H9 (cell line): ENCODE measurements around the gene TMSB10. TPM values are rescaled to one million over a fixed set of nuclear protein-coding genes. Genes with fewer than 3 reads are reported as not detected.

Experiments used
- DNase-seq: peaks from one replicate; pipeline ENCODE4 v3.0.0-alpha.2; 2017
- H2AFZ ChIP-seq: one replicate; pipeline ENCODE4 v1.6.1; 2013; ENCODE audit warnings: mild to moderate bottlenecking, low read length, control low read depth, moderate library complexity
- H2AK5ac ChIP-seq: 2 replicates; pipeline ENCODE4 v1.6.1; 2013; ENCODE audit warnings: low read length, control low read depth, mixed read lengths; ENCODE audit not compliant: insufficient read length
- H2BK120ac ChIP-seq: one replicate; pipeline ENCODE4 v1.6.1; 2013; ENCODE audit warnings: low read depth, mild to moderate bottlenecking, low read length, control low read depth, inconsistent platforms; ENCODE audit not compliant: poor library complexity, severe bottlenecking
- H2BK12ac ChIP-seq: 2 replicates; pipeline ENCODE4 v1.6.1; 2013; ENCODE audit warnings: low read length, control low read depth, mixed read lengths, low read depth; ENCODE audit not compliant: insufficient read length
- H2BK15ac ChIP-seq: 2 replicates; pipeline ENCODE4 v1.6.1; 2013; ENCODE audit warnings: low read depth, low read length, control low read depth
- H2BK20ac ChIP-seq: one replicate; pipeline ENCODE4 v1.6.1; 2013; ENCODE audit warnings: low read depth, mild to moderate bottlenecking, low read length, control low read depth, inconsistent platforms; ENCODE audit not compliant: poor library complexity, severe bottlenecking
- H2BK5ac ChIP-seq: 2 replicates; pipeline ENCODE4 v1.6.1; 2013; ENCODE audit warnings: low read length, control low read depth, mixed read lengths; ENCODE audit not compliant: insufficient read length
- H3K14ac ChIP-seq: 2 replicates; pipeline ENCODE4 v1.6.1; 2013; ENCODE audit warnings: low read length, control low read depth; ENCODE audit not compliant: insufficient read depth
- H3K18ac ChIP-seq: 2 replicates; pipeline ENCODE4 v1.6.1; 2013; ENCODE audit warnings: low read depth, mild to moderate bottlenecking, mixed read lengths, low read length, control low read depth; ENCODE audit not compliant: insufficient read length
- H3K23ac ChIP-seq: 2 replicates; pipeline ENCODE4 v1.6.1; 2013; ENCODE audit warnings: low read length, control low read depth, mixed read lengths, low read depth; ENCODE audit not compliant: insufficient read length
- H3K23me2 ChIP-seq: 2 replicates; pipeline ENCODE4 v1.6.1; 2013; ENCODE audit warnings: low read depth, mild to moderate bottlenecking, mixed read lengths, low read length, control low read depth; ENCODE audit not compliant: insufficient read length, poor library complexity, severe bottlenecking
- H3K27ac ChIP-seq: 2 replicates; pipeline ENCODE4 v1.5.1; 2013; ENCODE audit warnings: low read length, control low read depth, mixed read lengths, low read depth; ENCODE audit not compliant: insufficient read length
- H3K27me3 ChIP-seq: 2 replicates; pipeline ENCODE4 v1.6.1; 2013; ENCODE audit warnings: low read length, control low read depth, inconsistent platforms; ENCODE audit not compliant: insufficient read depth
- H3K4ac ChIP-seq: 2 replicates; pipeline ENCODE4 v1.6.1; 2013; ENCODE audit warnings: low read depth, mild to moderate bottlenecking, control low read depth, inconsistent platforms, low read length, moderate library complexity
- H3K4me1 ChIP-seq: 2 replicates; pipeline ENCODE4 v1.6.1; 2013; ENCODE audit warnings: low read length, control low read depth, inconsistent platforms; ENCODE audit not compliant: insufficient read depth
- H3K4me2 ChIP-seq: 2 replicates; pipeline ENCODE4 v1.6.1; 2013; ENCODE audit warnings: low read length, control low read depth, mixed read lengths; ENCODE audit not compliant: insufficient read length, insufficient read depth
- H3K56ac ChIP-seq: 2 replicates; pipeline ENCODE4 v1.6.1; 2013; ENCODE audit warnings: low read depth, mild to moderate bottlenecking, mixed read lengths, low read length, control low read depth; ENCODE audit not compliant: insufficient read length
- H3K79me1 ChIP-seq: 2 replicates; pipeline ENCODE4 v1.6.1; 2013; ENCODE audit warnings: low read depth, mild to moderate bottlenecking, moderate library complexity, low read length, control low read depth, inconsistent platforms; ENCODE audit not compliant: insufficient read depth, poor library complexity, severe bottlenecking
- H3K79me2 ChIP-seq: 2 replicates; pipeline ENCODE4 v1.6.1; 2013; ENCODE audit warnings: low read length, control low read depth, inconsistent platforms; ENCODE audit not compliant: insufficient read depth
- H3K9ac ChIP-seq: 2 replicates; pipeline ENCODE4 v1.6.1; 2013; ENCODE audit warnings: low read length, control low read depth, mixed read lengths; ENCODE audit not compliant: insufficient read length; ENCODE audit errors: extremely low read depth
- H3K9me3 ChIP-seq: one replicate; pipeline ENCODE4 v1.6.1; 2013; ENCODE audit warnings: low read depth, low read length, inconsistent platforms; ENCODE audit not compliant: control insufficient read depth
- H3T11ph ChIP-seq: one replicate; pipeline ENCODE4 v1.6.1; 2013; ENCODE audit warnings: mild to moderate bottlenecking, low read length, control low read depth, inconsistent platforms
- H4K20me1 ChIP-seq: one replicate; pipeline ENCODE4 v1.6.1; 2013; ENCODE audit not compliant: control insufficient read depth, insufficient read length, insufficient read depth
- H4K5ac ChIP-seq: 2 replicates; pipeline ENCODE4 v1.6.1; 2013; ENCODE audit warnings: low read depth, mild to moderate bottlenecking, mixed read lengths, low read length, control low read depth; ENCODE audit not compliant: insufficient read length
- H4K8ac ChIP-seq: replicated peaks from 2 replicates; pipeline ENCODE4 v1.6.1; 2013; ENCODE audit warnings: low read length, control low read depth, mixed read lengths, low read depth; ENCODE audit not compliant: insufficient read length
- H4K91ac ChIP-seq: 2 replicates; pipeline ENCODE4 v1.6.1; 2013; ENCODE audit warnings: low read depth, mild to moderate bottlenecking, moderate library complexity, mixed read lengths, low read length, control low read depth; ENCODE audit not compliant: insufficient read length
- H3K27ac Mint-ChIP-seq, 3 experiments: 2 replicates in 2 of 3; 3 replicates in 1 of 3; pipeline ENCODE4 v1.8.0; 2020 to 2021; ENCODE audit warnings: mixed read lengths in 3 of 3, mild to moderate bottlenecking in 1 of 3, moderate library complexity in 1 of 3
- H3K27me3 Mint-ChIP-seq: 2 replicates; pipeline ENCODE4 v1.8.0; 2021; ENCODE audit warnings: low read depth, mild to moderate bottlenecking, moderate library complexity, mixed read lengths
- H3K36me3 Mint-ChIP-seq, 3 experiments: 2 replicates in 2 of 3; 3 replicates in 1 of 3; pipeline ENCODE4 v1.8.0; 2020 to 2021; ENCODE audit warnings: low read depth in 3 of 3, mixed read lengths in 3 of 3; ENCODE audit not compliant: insufficient read depth in 1 of 3
- H3K4me1 Mint-ChIP-seq, 2 experiments: 2 replicates each; pipeline ENCODE4 v1.8.0; 2020; ENCODE audit warnings: mixed read lengths in 2 of 2
- H3K4me3 Mint-ChIP-seq, 2 experiments: 2 replicates in 1 of 2; 3 replicates in 1 of 2; pipeline ENCODE4 v1.8.0; 2020 to 2021; ENCODE audit warnings: mild to moderate bottlenecking in 2 of 2, mixed read lengths in 2 of 2, moderate library complexity in 1 of 2
- H3K9me3 Mint-ChIP-seq, 2 experiments: 2 replicates in 1 of 2; 3 replicates in 1 of 2; pipeline ENCODE4 v1.8.0; 2020; ENCODE audit warnings: mild to moderate bottlenecking in 2 of 2, mixed read lengths in 2 of 2, moderate library complexity in 1 of 2
- CTCF ChIP-seq: fragments of 200-600 bp; sonication (generic); conservative IDR thresholded peaks from 3 replicates; pipeline ENCODE4 v1.8.0; 2021; ENCODE audit warnings: antibody characterized with exemption, mild to moderate bottlenecking
- WGBS: extraction: QIAGEN DNeasy Blood & Tissue Kit; methylation state at CpG from one replicate; pipeline ENCODE4 v1.1.7; 2013; ENCODE audit warnings: missing lambda C conversion rate, low lambda C conversion rate, mixed read lengths; ENCODE audit not compliant: insufficient read length; ENCODE audit errors: extremely low coverage; 5-methylcytosine and 5-hydroxymethylcytosine counted together
- total RNA-seq: library from RNA; stranded (reverse); gene quantifications from 2 replicates; pipeline ENCODE4 v1.2.1, GENCODE V29; 2021

Gene TMSB10
- total RNA-seq, 1 experiment from 2014 or later, result 755 TPM

DNA sequence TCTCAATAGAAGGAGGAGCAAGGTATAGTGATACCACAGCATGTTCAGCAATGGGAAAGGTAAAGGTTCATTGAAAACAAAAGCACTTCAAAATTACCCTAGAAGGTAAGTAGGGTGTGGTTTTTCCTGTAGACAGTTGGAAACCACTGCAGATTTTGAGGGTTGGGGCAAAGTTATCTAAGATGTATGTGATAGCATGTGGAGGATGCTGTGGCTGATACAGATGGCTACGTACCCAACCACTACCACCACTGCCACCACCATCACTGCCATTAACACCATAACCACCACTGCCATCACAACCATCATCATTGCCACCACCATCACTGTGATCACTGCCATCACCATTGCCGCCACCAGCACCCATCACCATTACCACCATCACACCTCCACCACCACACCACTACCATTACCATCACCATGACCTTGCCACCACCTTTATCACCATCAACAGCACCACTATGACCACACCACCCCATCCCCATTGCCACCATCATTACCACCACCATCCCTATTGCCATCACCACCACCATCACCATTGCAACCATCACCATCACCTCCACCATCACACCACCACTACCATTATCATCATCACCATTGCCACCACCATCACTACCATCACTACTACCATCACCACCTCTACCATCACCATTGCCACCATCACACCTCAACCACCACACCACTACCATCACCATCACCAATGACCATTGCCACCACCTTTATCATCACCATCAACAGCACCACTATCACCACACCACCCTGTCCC, 3.7 kb downstream of the TMSB10 start:
- no peak overlapping the region for H2BK120ac ChIP-seq
- no peaks in the 10 kb centered on the region for H3K9me3 ChIP-seq
- no peak overlapping the region for H3K14ac ChIP-seq
- H3K23ac ChIP-seq, result peak overlapping the region; percentile 6
- H3K36me3 Mint-ChIP-seq, result peaks cover 18 to 25% (median 21%) of the 10 kb centered on the region in 3 experiments
- no peaks in the 10 kb centered on the region for H4K20me1 ChIP-seq
- H3K27me3 ChIP-seq, result peaks cover under 1% of the 10 kb centered on the region; the same call in 1 of the 2 replicates
- TF ChIP-seq CTCF, result no peak
- no peak for DNase-seq
- H3K18ac ChIP-seq, result no peak overlapping the region
- peaks cover 8 to 9% of the 10 kb centered on the region in 2 experiments for H3K9me3 Mint-ChIP-seq
- peaks cover 8% of the 10 kb centered on the region for H3K23me2 ChIP-seq
- WGBS, result no CpG with 5 or more reads among the region's 2 CpGs
- H3K27me3 Mint-ChIP-seq, result peaks cover 9% of the 10 kb centered on the region
- no peaks in the 10 kb centered on the region for H3K4me1 ChIP-seq
- H4K5ac ChIP-seq, result no peak overlapping the region
- no peak overlapping the region; a peak in 1 of 5 replicates for H3K4me3 Mint-ChIP-seq
- no peak overlapping the region for H4K8ac ChIP-seq
- H2BK20ac ChIP-seq, result no peak overlapping the region
- no peak overlapping the region for H2AK5ac ChIP-seq
- no peak overlapping the region for H3K56ac ChIP-seq
- no peak overlapping the region for H3T11ph ChIP-seq
- H3K79me2 ChIP-seq, result no peaks in the 10 kb centered on the region
- no peak overlapping the region for H2AFZ ChIP-seq
- no peaks in the 10 kb centered on the region for H3K79me1 ChIP-seq
- H3K27ac ChIP-seq, result no peak overlapping the region
- H3K4ac ChIP-seq, result no peak overlapping the region
- H3K4me1 Mint-ChIP-seq, result peaks cover 19 to 25% of the 10 kb centered on the region in 2 experiments
- no peak overlapping the region for H2BK5ac ChIP-seq
- H2BK15ac ChIP-seq, result no peak overlapping the region
- H4K91ac ChIP-seq, result no peak overlapping the region
- H3K9ac ChIP-seq, result no peak overlapping the region
- H3K4me2 ChIP-seq, result no peak overlapping the region
- H3K27ac Mint-ChIP-seq, result peak overlapping the region in 1 of 3 experiments; percentile 13; a peak in 2 of 7 replicates
- H2BK12ac ChIP-seq, result no peak overlapping the region
